Globus pallidus (tissue), 1 donor: ENCODE results near the gene FTSJ3.

ENCODE experiments used
- DNase-seq: peaks from one replicate; pipeline ENCODE4 v3.0.0-alpha.2; 2015; ENCODE audit warnings: low spot score

The FTSJ3 gene

DNA sequence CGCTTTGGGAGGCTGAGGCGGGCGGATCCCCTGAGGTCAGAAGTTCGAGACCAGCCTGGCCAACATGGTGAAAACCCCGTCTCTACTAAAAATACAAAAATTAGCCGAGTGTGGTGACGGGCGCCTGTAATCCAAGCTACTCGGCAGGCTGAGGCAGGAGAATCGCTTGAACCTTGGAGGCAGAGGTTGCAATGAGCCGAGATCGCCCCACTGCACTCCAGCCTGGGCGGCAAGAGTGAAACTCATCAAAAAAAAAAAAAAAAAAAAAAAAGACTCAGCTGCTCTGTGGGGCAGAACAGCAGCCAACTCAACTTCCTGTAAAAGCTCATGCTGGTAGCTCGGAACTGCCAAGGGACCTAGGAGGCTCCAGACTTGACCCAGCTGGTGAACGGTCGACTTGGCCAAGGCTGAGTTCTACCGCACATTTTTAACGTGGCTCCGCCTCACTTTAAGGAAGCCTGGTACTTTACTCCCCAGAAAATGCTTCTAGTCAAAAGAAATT lies 16.0 kb upstream of the FTSJ3 start:
- DNase-seq, result peak; percentile 51

- peak; percentile 99 for DNase-seq
Measured at GRCh38 chr17:63842540-63843386, 15.3 kb upstream of the FTSJ3 start, which contains the start of gene SMARCD2. Gene SMARCD2 (minus strand): TSS chr17:63842685. CDS start chr17:63842674, 11 bp downstream.

DNA sequence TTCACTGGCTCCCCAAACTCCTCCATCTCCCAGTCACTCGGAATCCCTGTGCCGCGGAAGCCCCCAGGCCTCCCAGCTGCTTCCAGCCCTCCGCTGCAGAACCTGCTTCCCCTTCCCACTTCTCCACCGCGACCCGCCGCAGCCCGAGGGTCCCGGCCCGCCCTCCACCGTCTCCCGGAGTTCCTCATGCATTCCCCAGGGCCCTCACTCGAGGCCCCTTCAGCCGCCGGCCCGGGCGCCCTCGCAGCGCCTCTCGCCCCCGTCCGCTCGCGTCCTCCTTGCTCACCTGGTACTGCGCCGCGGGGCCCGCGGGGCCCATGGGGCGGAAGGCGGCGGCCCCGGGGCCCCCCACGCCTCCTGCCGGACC lies 14.7 kb upstream of the FTSJ3 start:
- DNase-seq, result no peak

DNA sequence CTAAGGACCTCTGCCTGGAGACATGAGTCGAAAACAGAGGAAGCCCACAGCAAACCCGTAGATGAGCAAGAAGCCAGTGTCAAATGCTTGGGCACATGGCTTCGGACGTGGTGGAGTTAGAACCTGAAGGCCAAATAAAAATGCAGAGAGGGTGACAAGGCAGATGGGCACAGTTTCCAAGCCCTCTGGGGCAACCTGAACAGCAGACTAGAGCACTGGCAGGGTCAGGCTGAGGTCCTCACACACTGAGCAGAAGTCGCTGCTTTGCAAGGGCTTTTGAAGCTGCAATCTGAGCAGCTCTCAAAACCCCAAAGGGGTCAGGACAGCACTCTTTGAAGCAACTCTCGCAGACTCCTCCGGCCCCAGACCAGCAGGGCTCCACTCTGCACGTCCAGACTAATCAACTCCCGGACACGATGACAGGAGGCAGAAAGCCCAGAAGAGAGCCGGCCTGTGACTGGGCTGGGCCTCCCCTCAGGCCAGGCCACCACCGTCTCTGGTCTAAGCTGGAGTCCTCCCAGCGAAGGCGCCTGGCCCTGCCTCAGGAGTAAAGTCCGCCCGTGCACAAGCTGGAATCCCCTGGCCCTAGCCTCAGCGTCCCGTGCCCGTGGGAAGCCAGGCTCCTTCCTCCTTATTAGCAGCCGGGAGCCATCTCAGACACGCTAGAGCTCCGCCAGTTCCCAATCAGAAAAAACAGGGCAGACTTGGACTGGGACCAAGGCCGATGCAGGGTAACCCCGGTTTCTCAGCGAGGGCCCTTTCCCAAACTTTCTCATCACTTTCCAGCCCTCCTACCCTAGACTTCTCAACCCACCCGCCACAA lies 14.1 kb upstream of the FTSJ3 start:
- DNase-seq, result peak; percentile 62

DNA sequence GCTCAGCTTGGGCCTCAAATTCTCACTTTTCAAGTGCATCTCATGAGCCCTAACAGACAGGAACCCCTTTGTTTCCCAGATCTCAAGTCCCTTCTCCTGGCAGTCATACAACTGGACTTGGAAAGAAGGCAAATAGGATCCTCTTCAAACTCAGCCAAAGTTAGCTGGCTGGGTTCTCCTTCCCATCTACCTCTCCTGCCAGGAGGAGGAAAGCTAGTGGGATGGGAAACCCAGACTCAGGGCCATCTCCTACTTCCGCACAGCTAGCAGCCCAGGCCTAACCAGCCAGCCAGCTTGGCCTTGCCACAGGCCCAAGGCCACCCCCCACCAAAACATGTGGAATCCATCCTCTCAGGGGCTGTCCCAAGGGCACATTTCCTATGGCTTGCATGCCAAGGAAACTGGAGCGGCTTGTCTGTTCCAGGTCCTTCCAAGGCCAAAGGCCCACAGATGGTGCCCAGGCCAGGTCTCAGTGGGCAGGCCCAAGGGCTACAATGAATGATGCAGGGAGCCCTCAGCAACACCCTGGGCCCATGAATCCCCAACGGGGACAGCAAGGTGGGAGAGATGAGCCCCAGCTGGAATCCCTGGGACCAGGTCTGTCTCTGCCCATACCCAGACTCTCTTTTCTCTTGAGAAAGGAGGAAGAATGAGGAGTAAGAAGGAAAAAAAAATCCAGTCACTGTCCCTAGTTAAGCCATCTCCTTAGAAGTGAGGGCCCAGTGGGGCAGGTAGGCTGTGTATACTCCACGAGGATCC lies 13.3 kb upstream of the FTSJ3 start:
- DNase-seq, result peak; percentile 45

GRCh38 chr17:63838631-63839171 lies 11.2 kb upstream of the FTSJ3 start:
- peak; percentile 91 for DNase-seq

DNA sequence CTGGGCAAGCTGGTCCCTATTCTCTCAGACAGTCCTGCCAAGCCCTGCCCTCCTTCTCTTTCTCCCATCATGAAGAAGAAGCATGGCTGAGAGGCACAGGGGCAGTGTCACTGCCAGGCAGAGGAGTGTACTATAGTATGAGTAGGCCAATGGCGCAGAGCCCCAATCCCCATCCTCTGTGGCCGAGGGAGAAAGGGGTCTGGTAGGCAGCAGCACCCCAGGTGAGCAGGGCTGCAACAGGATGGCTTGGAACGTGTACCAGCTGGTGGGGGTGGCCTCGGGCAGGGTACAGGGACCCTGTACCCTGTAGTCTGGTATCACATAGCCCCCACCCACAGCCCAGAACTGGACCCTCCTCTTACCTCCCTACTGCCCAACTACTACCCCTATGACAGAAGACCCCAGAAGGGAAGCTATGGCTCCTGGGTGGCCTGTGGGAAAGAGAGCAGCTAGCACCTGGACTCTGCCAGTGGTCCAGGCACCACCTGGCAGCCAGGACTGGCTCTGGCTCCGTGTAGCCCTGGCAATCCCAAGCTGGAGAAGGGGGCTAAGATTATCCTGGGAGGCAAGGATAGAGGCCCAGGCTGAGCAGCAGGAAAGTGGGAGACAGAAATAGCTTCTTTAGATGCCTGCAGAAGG lies 10.6 kb upstream of the FTSJ3 start:
- no peak for DNase-seq

DNA sequence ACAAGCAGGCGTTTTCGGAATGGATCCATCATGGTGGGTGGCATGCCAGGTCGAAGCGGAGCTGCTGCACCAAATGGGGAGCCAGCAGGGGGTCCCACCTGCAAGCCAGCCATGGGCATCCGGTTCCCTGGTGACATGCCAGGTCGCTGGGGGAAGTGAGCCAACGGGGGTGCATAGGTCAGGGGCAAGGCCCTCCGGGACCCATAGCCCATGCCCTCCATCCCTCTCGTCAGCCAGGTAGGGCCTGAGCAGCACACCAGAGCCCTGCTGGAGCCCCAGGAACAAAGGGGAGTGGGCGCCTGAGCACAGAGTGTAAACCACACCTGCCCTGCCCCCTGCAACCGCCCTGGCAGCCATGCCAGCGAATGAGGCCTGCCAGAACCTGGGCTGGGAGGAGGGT lies 10.0 kb upstream of the FTSJ3 start:
- no peak for DNase-seq

GRCh38 chr17:63836811-63837210 lies 9.3 kb upstream of the FTSJ3 start:
- no peak for DNase-seq

- DNase-seq, result no peak
Measured at GRCh38 chr17:63835167-63835720, 7.8 kb upstream of the FTSJ3 start.

GRCh38 chr17:63834431-63835166 lies 7.1 kb upstream of the FTSJ3 start:
- peak; percentile 73 for DNase-seq

- no peak for DNase-seq
Measured at GRCh38 chr17:63833741-63834373, 6.4 kb upstream of the FTSJ3 start.

DNA sequence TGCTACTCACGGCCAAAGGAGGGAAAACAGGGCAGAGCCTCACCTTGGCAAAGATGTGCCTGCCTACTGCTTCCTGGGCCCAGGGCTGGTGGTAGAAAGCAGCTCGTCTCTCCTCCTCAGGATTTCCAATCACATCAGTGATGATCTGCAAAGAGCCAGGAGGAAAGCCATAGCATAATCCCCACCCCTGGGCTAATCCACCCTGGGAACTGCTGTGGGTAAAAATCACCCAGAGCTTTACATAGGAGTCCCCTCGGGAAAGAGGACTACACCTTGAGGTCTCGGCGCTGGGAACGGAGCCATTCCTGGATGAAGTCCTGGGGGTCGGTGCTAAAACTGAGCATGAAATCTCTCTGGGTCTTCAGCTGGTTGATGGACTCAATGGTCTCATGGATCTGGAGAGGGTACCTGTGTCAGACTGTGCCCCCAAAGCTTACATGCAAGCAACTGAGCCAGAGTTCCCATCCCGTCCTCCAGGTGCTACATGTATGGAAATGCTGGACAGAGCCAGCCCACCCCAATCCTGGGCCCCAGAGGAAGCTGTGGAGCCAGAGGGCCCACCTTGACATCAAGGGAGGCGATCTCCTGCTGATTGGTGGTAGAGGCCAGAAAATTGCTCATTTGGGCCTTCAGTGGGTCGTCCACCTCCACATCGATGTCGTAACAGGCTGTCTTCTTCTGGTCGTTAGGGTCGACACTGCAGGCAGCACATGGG lies 5.7 kb upstream of the FTSJ3 start:
- no peak for DNase-seq

DNA sequence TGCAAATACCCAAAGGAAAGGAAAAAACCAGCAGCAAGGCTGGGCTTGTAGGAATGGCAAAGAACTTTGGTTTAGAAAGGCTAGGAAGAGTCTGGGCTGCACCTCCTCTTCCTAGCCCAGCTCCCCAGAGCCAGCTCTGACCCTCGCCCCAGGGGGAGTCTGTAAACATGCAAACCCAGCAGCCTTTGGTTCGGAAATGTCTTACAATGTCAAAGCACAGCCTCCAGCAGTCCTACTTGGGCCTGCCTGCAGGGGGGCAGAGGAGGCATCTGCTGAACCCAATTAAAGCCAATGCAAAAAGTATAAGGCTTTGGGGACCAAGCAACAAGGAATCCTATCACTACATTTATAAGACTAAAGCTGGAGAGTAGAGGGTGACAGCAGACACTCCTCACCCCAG lies 5.0 kb upstream of the FTSJ3 start:
- DNase-seq, result no peak

- DNase-seq, result no peak
Measured at GRCh38 chr17:63832014-63832413, 4.6 kb upstream of the FTSJ3 start.

DNA sequence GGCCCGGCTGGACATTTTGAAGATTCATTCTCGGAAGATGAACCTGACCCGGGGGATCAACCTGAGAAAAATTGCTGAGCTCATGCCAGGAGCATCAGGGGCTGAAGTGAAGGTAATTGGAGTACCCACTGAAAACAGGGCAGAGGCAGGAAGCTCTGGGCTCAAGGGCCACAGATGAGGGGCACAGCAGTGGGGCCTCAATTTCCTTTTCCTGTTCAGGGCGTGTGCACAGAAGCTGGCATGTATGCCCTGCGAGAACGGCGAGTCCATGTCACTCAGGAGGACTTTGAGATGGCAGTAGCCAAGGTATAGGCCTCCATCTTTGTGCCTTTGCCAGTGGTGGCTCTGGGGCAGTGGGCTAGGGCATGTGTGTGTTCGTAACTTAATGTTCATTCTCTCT lies 4.0 kb upstream of the FTSJ3 start:
- no peak for DNase-seq

DNA sequence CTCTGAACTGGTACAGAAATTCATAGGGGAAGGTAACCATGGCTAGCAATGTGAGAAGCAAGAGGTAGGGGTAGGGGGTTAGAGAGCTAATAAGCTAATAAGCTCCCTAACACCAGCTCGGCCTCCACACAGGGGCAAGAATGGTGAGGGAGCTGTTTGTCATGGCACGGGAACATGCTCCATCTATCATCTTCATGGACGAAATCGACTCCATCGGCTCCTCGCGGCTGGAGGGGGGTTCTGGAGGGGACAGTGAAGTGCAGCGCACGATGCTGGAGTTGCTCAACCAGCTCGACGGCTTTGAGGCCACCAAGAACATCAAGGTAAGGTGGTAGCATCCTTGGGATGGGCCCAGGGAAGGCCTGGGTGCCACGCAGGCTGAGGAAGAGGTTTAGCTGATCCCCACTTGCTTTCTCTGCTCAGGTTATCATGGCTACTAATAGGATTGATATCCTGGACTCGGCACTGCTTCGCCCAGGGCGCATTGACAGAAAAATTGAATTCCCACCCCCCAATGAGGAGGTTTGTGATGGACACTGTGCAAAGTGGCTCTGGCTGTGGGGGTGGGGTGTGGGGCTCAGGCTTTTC lies 3.5 kb upstream of the FTSJ3 start:
- no peak for DNase-seq

- no peak for DNase-seq
Measured at GRCh38 chr17:63830278-63830677, 2.8 kb upstream of the FTSJ3 start.

DNA sequence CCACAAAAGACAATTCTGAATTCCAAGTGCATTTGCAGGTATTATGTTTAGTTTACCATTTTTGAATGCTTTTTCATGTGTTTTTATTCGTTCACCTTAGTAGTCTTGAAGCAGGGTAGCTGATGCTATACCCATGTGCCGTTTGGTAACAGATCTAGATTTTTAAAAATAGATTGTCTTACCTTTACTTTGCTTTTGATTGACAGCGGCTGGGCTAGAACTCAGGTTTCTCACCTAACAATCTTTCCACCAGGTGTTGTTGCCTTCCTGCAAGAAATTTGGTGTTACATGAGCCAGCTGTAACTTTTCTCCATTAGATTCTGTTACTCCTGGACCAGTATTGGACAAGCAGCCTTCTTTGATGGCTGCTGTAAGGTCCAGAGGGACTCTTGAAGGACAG lies 1.5 kb upstream of the FTSJ3 start:
- no peak for DNase-seq
